ENCODE results near the gene ZNF749. TPM values are rescaled to one million over a fixed set of nuclear protein-coding genes. Genes with fewer than 3 reads are reported as not detected.

The ZNF749 gene
- total RNA-seq, 1 donor from 2014 or later: 7.8 TPM

- H3K4me3 Mint-ChIP-seq (ENCODE audit: unreplicated experiment): no peak overlapping the region
Measured at GRCh38 chr19:57398868-57399267, 36.3 kb upstream of the ZNF749 start.

GRCh38 chr19:57403737-57404563 is 31.2 kb upstream of the ZNF749 start:
- Mint-ChIP-seq H3K9me3 (ENCODE audit: low read depth) (peaks cover 5% of the 10 kb centered on the region), H3K27ac (ENCODE audit: unreplicated experiment) (no peak overlapping the region), H3K4me3 (ENCODE audit: unreplicated experiment) (no peak overlapping the region), H3K27me3 (ENCODE audit: low read depth) (no peaks in the 10 kb centered on the region), H3K36me3 (ENCODE audit: low read depth) (peaks cover 11% of the 10 kb centered on the region), H3K4me1 (ENCODE audit: low read depth) (no peaks in the 10 kb centered on the region)
- DNase-seq (ENCODE audit: low spot score): no peak
- no peak for TF ChIP-seq CTCF (IDR thresholded peaks at IDR 0.05)

More at GRCh38 chr19:57398868-57399267, 36.3 kb upstream of the ZNF749 start:
- no peaks in the 10 kb centered on the region for H3K27me3 Mint-ChIP-seq (ENCODE audit: low read depth)
- peaks cover 54% of the 10 kb centered on the region for H3K36me3 Mint-ChIP-seq (ENCODE audit: low read depth)
- no peak for DNase-seq (ENCODE audit: low spot score)
- no peaks in the 10 kb centered on the region for H3K4me1 Mint-ChIP-seq (ENCODE audit: low read depth)
- H3K27ac Mint-ChIP-seq (ENCODE audit: unreplicated experiment): no peak overlapping the region
- H3K9me3 Mint-ChIP-seq (ENCODE audit: low read depth): peaks cover 25% of the 10 kb centered on the region
- no peak for TF ChIP-seq CTCF (IDR thresholded peaks at IDR 0.05)

GRCh38 chr19:57406516-57407123 is 28.5 kb upstream of the ZNF749 start:
- Mint-ChIP-seq H3K4me1 (ENCODE audit: low read depth) (peaks cover 10% of the 10 kb centered on the region), H3K27ac (ENCODE audit: unreplicated experiment) (no peak overlapping the region), H3K27me3 (ENCODE audit: low read depth) (no peaks in the 10 kb centered on the region), H3K36me3 (ENCODE audit: low read depth) (no peaks in the 10 kb centered on the region), H3K4me3 (ENCODE audit: unreplicated experiment) (no peak overlapping the region), H3K9me3 (ENCODE audit: low read depth) (no peaks in the 10 kb centered on the region)
- peak; percentile 85 for TF ChIP-seq CTCF (IDR thresholded peaks at IDR 0.05)
- DNase-seq (ENCODE audit: low spot score): no peak

GRCh38 chr19:57410877-57411671 is 24.1 kb upstream of the ZNF749 start, which contains the start of gene ZNF17:
Gene ZNF17, plus strand, starts transcription at chr19:57411161. Its CDS starts 2,455 bp downstream, at chr19:57413616.
- peak; percentile 97 for DNase-seq (ENCODE audit: low spot score)
- Mint-ChIP-seq H3K36me3 (ENCODE audit: low read depth) (peaks cover 14% of the 10 kb centered on the region), H3K4me3 (ENCODE audit: unreplicated experiment) (peak within 1 kb of the TSS; percentile 87), H3K27ac (ENCODE audit: unreplicated experiment) (peak within 1 kb of the TSS; percentile 83), H3K9me3 (ENCODE audit: low read depth) (peaks cover 3% of the 10 kb centered on the region), H3K27me3 (ENCODE audit: low read depth) (no peaks in the 10 kb centered on the region), H3K4me1 (ENCODE audit: low read depth) (peaks cover 19% of the 10 kb centered on the region)
- no peak for TF ChIP-seq CTCF (IDR thresholded peaks at IDR 0.05)

- Mint-ChIP-seq H3K36me3 (ENCODE audit: low read depth) (peaks cover 59% of the 10 kb centered on the region), H3K4me1 (ENCODE audit: low read depth) (no peaks in the 10 kb centered on the region), H3K4me3 (ENCODE audit: unreplicated experiment) (no peak overlapping the region), H3K27ac (ENCODE audit: unreplicated experiment) (no peak overlapping the region), H3K27me3 (ENCODE audit: low read depth) (no peaks in the 10 kb centered on the region), H3K9me3 (ENCODE audit: low read depth) (peaks cover 29% of the 10 kb centered on the region)
- DNase-seq (ENCODE audit: low spot score): no peak
- no peak for TF ChIP-seq CTCF (IDR thresholded peaks at IDR 0.05)
Measured at GRCh38 chr19:57419439-57419838, 15.7 kb upstream of the ZNF749 start.

Data from chondrocyte (in vitro differentiated cells).